ENCODE results near the gene TRDMT1. TPM values are rescaled to one million over a fixed set of nuclear protein-coding genes. Genes with fewer than 3 reads are reported as not detected.

TRDMT1 gene
- total RNA-seq, 4 donors from 2014 or later = 29.4 to 39.7 (median 31.7) TPM

- TF ChIP-seq POLR2A (IDR thresholded peaks at IDR 0.05) = no peak
- TF ChIP-seq CTCF (IDR thresholded peaks at IDR 0.05) = no peak
- intact Hi-C loops (cut with DNase I) = no loop called here
- H3K27me3 ChIP-seq = no peaks in the 10 kb centered on the region
- H3K27ac ChIP-seq = peak overlapping the region in 1 of 3 donors; percentile 69
- H3K4me1 ChIP-seq = peaks cover 13 to 16% of the 10 kb centered on the region in 2 donors
- 73 to 84% methylated on average over 2 of the region's 2 CpGs for WGBS, 2 donors
- no peak overlapping the region for H3K4me3 ChIP-seq (replicated peaks in 1 of 3)
- no peak for DNase-seq
- no peaks in the 10 kb centered on the region for H3K36me3 ChIP-seq
- H3K9me3 ChIP-seq = no peaks in the 10 kb centered on the region
These were observed 12.3 kb upstream of the TRDMT1 start for GRCh38 chr10:17213646-17214349.

DNA sequence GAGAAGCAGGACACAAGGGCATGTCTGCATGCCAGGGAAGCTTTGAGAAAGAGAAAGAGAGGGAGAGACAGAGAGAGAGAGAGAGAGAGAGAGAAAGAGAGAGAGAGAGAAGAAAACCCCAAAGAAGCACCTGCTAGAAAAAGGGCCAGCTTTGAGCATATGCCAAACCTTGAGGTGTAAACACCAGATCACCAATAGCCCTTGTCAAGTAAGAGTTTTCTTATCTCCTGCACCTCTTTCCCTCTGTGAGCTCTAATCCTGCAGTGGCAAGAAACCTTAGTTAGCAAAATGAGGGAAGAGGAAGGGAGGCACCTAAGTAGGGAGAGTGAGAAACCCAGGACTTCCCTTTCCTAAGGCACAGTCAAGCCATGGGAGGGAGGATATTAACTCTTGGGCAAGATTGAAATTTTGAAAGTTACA, 11.3 kb upstream of the TRDMT1 start:
- Histone ChIP-seq H3K36me3 (no peaks in the 10 kb centered on the region), H3K27ac (no peak overlapping the region)

GRCh38 chr10:17210361-17210760, 8.9 kb upstream of the TRDMT1 start:
- Histone ChIP-seq H3K36me3 (no peaks in the 10 kb centered on the region), H3K9me3 (no peaks in the 10 kb centered on the region), H3K27me3 (no peaks in the 10 kb centered on the region), H3K4me3 (replicated peaks in 1 of 3) (no peak overlapping the region), H3K4me1 (peaks cover 12 to 13% of the 10 kb centered on the region in 2 donors), H3K27ac (no peak overlapping the region)
- WGBS, 2 donors = 73 to 83% methylated on average over 3 of the region's 3 CpGs
- intact Hi-C loops (cut with DNase I) = no loop called here
- DNase-seq = no peak
- TF ChIP-seq CTCF (IDR thresholded peaks at IDR 0.05) (no peak), POLR2A (IDR thresholded peaks at IDR 0.05) (no peak)

More for the DNA sequence above, 11.3 kb upstream of the TRDMT1 start:
- TF ChIP-seq CTCF (IDR thresholded peaks at IDR 0.05) (no peak), POLR2A (IDR thresholded peaks at IDR 0.05) (no peak)
- H3K4me1 ChIP-seq = peaks cover 13 to 16% of the 10 kb centered on the region in 2 donors
- no peaks in the 10 kb centered on the region for H3K27me3 ChIP-seq
- intact Hi-C loops (cut with DNase I) = no loop called here
- DNase-seq = no peak
- H3K9me3 ChIP-seq = no peaks in the 10 kb centered on the region
- no peak overlapping the region for H3K4me3 ChIP-seq (replicated peaks in 1 of 3)

GRCh38 chr10:17209881-17210280, 8.4 kb upstream of the TRDMT1 start:
- peaks cover 10 to 13% of the 10 kb centered on the region in 2 donors for H3K4me1 ChIP-seq
- H3K4me3 ChIP-seq (replicated peaks in 1 of 3) = no peak overlapping the region
- H3K27me3 ChIP-seq = no peaks in the 10 kb centered on the region
- WGBS, 2 donors = 83% methylated on average over 2 of the region's 2 CpGs
- intact Hi-C loops (cut with DNase I) = no loop called here
- DNase-seq = no peak
- no peak overlapping the region for H3K27ac ChIP-seq
- TF ChIP-seq POLR2A (IDR thresholded peaks at IDR 0.05) = no peak
- TF ChIP-seq CTCF (IDR thresholded peaks at IDR 0.05) = no peak
- no peaks in the 10 kb centered on the region for H3K9me3 ChIP-seq
- no peaks in the 10 kb centered on the region for H3K36me3 ChIP-seq

DNA sequence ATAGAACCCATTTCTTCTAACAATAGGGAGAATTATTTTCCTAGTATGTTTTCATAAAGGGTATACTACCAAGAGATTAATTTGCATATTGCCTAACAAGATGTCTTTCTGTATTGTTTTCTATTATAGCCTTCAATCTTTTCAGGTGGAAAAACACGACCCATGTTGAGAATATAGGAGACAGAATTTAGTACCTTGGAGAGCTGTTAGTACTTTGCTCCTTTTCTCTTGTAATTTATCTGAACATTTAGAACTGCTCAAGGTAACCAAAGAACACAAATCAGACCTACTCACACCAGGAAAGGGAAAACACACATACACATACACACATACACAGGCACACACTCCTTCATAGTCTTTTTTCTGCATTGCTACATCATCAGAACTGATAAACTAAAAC, 7.8 kb upstream of the TRDMT1 start:
- 82 to 88% methylated on average over 1 of the region's 1 CpG for WGBS, 2 donors
- H3K27ac ChIP-seq = no peak overlapping the region
- intact Hi-C loops (cut with DNase I) = no loop called here
- H3K9me3 ChIP-seq = no peaks in the 10 kb centered on the region
- H3K4me3 ChIP-seq (replicated peaks in 1 of 3) = no peak overlapping the region
- no peaks in the 10 kb centered on the region for H3K27me3 ChIP-seq
- peaks cover 5 to 7% of the 10 kb centered on the region in 2 donors for H3K4me1 ChIP-seq
- H3K36me3 ChIP-seq = no peaks in the 10 kb centered on the region
- TF ChIP-seq CTCF (IDR thresholded peaks at IDR 0.05) (no peak), POLR2A (IDR thresholded peaks at IDR 0.05) (no peak)
- no peak for DNase-seq

All from thyroid gland (tissue), 4 donors.